Central memory CD4-positive, alpha-beta T cell (primary cell): ENCODE measurements around the gene CDK6.

ENCODE experiments used
- DNase-seq: peaks from one replicate; pipeline ENCODE4 v3.0.0; 2022

Gene CDK6

GRCh38 chr7:92569137-92569536, 267.2 kb downstream of the CDK6 start:
- DNase-seq = no peak

GRCh38 chr7:92567460-92567859, 268.9 kb downstream of the CDK6 start:
- no peak for DNase-seq

GRCh38 chr7:92563345-92563744, 273.0 kb downstream of the CDK6 start:
- DNase-seq = no peak

GRCh38 chr7:92560602-92561001, 275.8 kb downstream of the CDK6 start:
- DNase-seq = no peak

- DNase-seq = no peak
Measured at GRCh38 chr7:92557808-92558362, 278.5 kb downstream of the CDK6 start.

GRCh38 chr7:92557249-92557648, 279.1 kb downstream of the CDK6 start:
- no peak for DNase-seq
